HUDEP-2 (cell line): ENCODE data around the gene OR4A16.

Source experiments
- DNase-seq, 76 experiments: peaks; one replicate each; lab custom pipeline; 2025; ENCODE audit not compliant: unreplicated experiment in 76 of 76; lab: John Stamatoyannopoulos, UW

Gene OR4A16

DNA sequence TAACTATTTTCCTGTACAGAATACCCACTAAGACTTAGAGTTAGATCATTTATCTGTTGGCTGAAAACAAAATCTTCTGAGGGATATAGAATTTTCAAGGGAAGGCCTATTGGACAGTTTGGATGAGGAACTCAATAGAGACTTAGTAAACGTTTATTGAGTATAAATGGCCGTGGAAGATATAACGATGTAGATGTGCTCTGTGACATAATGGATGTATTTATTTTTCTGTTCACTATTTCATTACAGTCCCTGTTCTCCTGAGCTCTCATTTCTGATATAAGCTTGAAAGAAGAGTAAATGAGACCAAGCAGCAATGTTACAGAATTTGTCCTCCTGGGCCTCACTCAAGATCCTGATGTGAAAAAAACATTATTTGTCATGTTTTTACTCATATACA is at the start of gene OR4A16:
OR4A16 (plus strand) TSS at position 301 of the 400 bp plus-strand sequence; CDS start at position 301, 0 bp downstream.
- no peak for DNase-seq

GRCh38 chr11:55324500-55324899 is 18.5 kb upstream of the OR4A16 start:
- DNase-seq: no peak

DNA sequence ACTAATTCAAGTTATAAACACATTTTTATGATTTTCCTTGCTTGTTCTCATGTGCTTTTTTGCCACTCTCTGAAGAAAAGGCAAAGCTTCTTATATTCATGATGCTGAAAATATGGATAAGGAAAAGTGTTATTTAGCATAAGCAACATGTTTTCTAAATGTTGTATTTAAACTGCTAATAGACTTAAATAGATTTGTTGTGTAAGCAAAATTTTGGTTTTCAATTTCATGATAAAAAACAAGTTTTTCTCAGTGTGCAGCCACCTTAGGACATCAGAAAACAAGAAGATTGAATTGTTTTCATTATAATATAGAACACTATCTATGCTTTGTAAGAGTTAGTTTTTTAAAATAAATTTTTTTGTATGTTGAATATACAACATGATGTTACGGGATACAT is 2.3 kb downstream of the OR4A16 start:
- no peak for DNase-seq

DNA sequence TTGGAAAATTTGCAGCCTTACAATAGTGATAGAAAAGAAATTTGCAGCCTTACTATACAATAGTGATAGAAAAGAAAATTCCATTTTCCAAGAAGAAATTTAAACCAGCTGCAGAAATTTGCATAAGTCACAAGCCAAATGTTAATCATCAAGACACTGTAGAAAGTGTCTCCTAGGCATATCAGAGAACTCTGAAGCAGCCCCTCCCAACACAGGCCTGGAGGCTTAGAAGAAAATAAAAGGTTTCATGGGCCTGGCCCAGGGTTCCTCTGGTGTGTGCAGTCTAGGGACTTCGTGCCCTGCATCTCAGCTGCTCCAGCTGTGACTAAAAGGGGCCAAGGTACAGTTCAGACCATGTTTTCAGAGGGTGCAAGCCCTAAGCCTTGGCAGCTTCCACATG is 6.0 kb downstream of the OR4A16 start:
- DNase-seq: no peak

- DNase-seq: no peak
Measured at GRCh38 chr11:55357560-55358184, 14.7 kb downstream of the OR4A16 start.

DNA sequence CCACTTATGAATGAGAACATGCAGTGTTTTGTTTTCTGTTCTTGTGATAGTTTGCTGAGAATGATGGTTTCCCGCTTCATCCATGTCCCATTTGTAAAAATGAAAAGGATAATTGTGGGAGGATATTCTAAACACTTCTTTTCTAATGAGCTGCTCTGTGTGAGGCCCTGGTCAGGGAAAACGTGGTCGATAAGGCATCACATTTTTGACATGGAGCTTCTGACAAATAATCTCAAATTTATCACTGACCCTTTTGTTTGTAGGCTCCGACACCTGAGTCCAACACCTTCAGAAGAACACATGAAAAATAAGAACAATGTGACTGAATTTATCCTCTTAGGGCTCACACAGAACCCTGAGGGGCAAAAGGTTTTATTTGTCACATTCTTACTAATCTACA is 24.7 kb downstream of the OR4A16 start, which contains the start of gene OR4A15:
OR4A15 (plus strand) TSS at position 301 of the 400 bp plus-strand sequence; CDS start at position 301, 0 bp downstream.
- no peak for DNase-seq
